Astrocyte (in vitro differentiated cells and primary cell): ENCODE data around the gene CMC1. TPM values are rescaled to one million over a fixed set of nuclear protein-coding genes. Genes with fewer than 3 reads are reported as not detected.
A peak's percentile ranks its signal among the peaks of the same experiment; 100 is the strongest.

ENCODE experiments used
- DNase-seq: peaks from one replicate; pipeline ENCODE4 v3.0.0-alpha.2; 2010; ENCODE audit warnings: low read depth
- FAIRE-seq: peaks from 2 replicates; lab custom pipeline; 2011; peaks lifted over from hg19 to GRCh38; lab: Jason Lieb, UNC
- H2AFZ ChIP-seq: 2 replicates; pipeline ENCODE4 v1.6.0; 2012; ENCODE audit warnings: low read depth, low read length, inconsistent platforms
- H3K27ac ChIP-seq: 2 replicates; pipeline ENCODE4 v1.5.1; 2011; ENCODE audit warnings: low read depth, low read length, inconsistent platforms
- H3K27me3 ChIP-seq: 2 replicates; pipeline ENCODE4 v1.6.0; 2011; ENCODE audit warnings: low read length, inconsistent platforms; ENCODE audit not compliant: insufficient read depth
- H3K36me3 ChIP-seq: 2 replicates; pipeline ENCODE4 v1.5.1; 2011; ENCODE audit warnings: low read length, inconsistent platforms; ENCODE audit not compliant: insufficient read depth
- H3K4me1 ChIP-seq: 2 replicates; pipeline ENCODE4 v1.5.1; 2011; ENCODE audit warnings: low read length, inconsistent platforms; ENCODE audit not compliant: insufficient read depth
- H3K4me2 ChIP-seq: 2 replicates; pipeline ENCODE4 v1.6.0; 2012; ENCODE audit warnings: low read length, inconsistent platforms
- H3K4me3 ChIP-seq: 2 replicates; pipeline ENCODE4 v1.5.1; 2011; ENCODE audit warnings: low read depth, mild to moderate bottlenecking, low read length, inconsistent platforms; ENCODE audit not compliant: insufficient read depth
- H3K79me2 ChIP-seq: 2 replicates; pipeline ENCODE4 v1.6.0; 2012; ENCODE audit warnings: mild to moderate bottlenecking, low read length, inconsistent platforms; ENCODE audit not compliant: insufficient read depth
- H3K9ac ChIP-seq: 2 replicates; pipeline ENCODE4 v1.6.0; 2012; ENCODE audit warnings: mild to moderate bottlenecking, low read length, inconsistent platforms
- H3K9me3 ChIP-seq: 2 replicates; pipeline ENCODE4 v1.5.1; 2012; ENCODE audit warnings: low read depth, mild to moderate bottlenecking, low read length, inconsistent platforms; ENCODE audit not compliant: insufficient read depth
- H4K20me1 ChIP-seq: 2 replicates; pipeline ENCODE4 v1.6.0; 2012; ENCODE audit warnings: low read length, inconsistent platforms; ENCODE audit not compliant: insufficient read depth
- H3K27ac Mint-ChIP-seq: one replicate; pipeline ENCODE4 v1.8.0; 2021; ENCODE audit warnings: mild to moderate bottlenecking, mixed read lengths; ENCODE audit not compliant: unreplicated experiment
- H3K27me3 Mint-ChIP-seq: one replicate; pipeline ENCODE4 v1.8.0; 2021; ENCODE audit warnings: low read depth, mixed read lengths; ENCODE audit not compliant: unreplicated experiment
- H3K36me3 Mint-ChIP-seq: one replicate; pipeline ENCODE4 v1.8.0; 2021; ENCODE audit warnings: low read depth, mixed read lengths; ENCODE audit not compliant: unreplicated experiment
- H3K4me1 Mint-ChIP-seq: one replicate; pipeline ENCODE4 v1.8.0; 2021; ENCODE audit warnings: low read depth, mixed read lengths; ENCODE audit not compliant: unreplicated experiment
- H3K4me3 Mint-ChIP-seq: one replicate; pipeline ENCODE4 v1.8.0; 2021; ENCODE audit warnings: mild to moderate bottlenecking, moderate library complexity, mixed read lengths; ENCODE audit not compliant: unreplicated experiment
- H3K9me3 Mint-ChIP-seq: one replicate; pipeline ENCODE4 v1.8.0; 2021; ENCODE audit warnings: mild to moderate bottlenecking, mixed read lengths; ENCODE audit not compliant: unreplicated experiment
- CTCF ChIP-seq: IDR thresholded peaks from 2 replicates; pipeline ENCODE4 v1.5.1; 2011; ENCODE audit warnings: low read depth, mild to moderate bottlenecking, inconsistent platforms, low read length, moderate library complexity; ENCODE audit not compliant: insufficient read depth
- EZH2 ChIP-seq: IDR thresholded peaks from 2 replicates; pipeline ENCODE4 v1.6.1; 2012; ENCODE audit warnings: mild to moderate bottlenecking, low read length, inconsistent platforms; ENCODE audit not compliant: insufficient read depth
- total RNA-seq: library from RNA; stranded (reverse); gene quantifications from 2 replicates; pipeline ENCODE4 v1.2.1, GENCODE V29; 2021

CMC1 gene
- total RNA-seq, 1 donor from 2014 or later: 13.4 TPM

- no peak overlapping the region for H2AFZ ChIP-seq
- Mint-ChIP-seq H3K4me3 (peak overlapping the region; percentile 92), H3K36me3 (no peaks in the 10 kb centered on the region)
Observed at GRCh38 chr3:28242519-28242918, 1.1 kb downstream of the CMC1 start.

GRCh38 chr3:28243424-28244106 lies 2.1 kb downstream of the CMC1 start:
- H3K4me2 ChIP-seq: no peak overlapping the region
- H3K27me3 ChIP-seq: no peaks in the 10 kb centered on the region
- Mint-ChIP-seq H3K36me3 (no peaks in the 10 kb centered on the region), H3K4me1 (peaks cover 6% of the 10 kb centered on the region), H3K27ac (no peak overlapping the region), H3K27me3 (peaks cover 2% of the 10 kb centered on the region), H3K4me3 (no peak overlapping the region), H3K9me3 (no peaks in the 10 kb centered on the region)
- H3K4me1 ChIP-seq: peaks cover 6% of the 10 kb centered on the region
- no peak overlapping the region for H3K27ac ChIP-seq
- H2AFZ ChIP-seq: no peak overlapping the region
- DNase-seq: no peak
- no peak overlapping the region for H3K9ac ChIP-seq
- peaks cover 56% of the 10 kb centered on the region for H3K79me2 ChIP-seq
- H4K20me1 ChIP-seq: peaks cover 16% of the 10 kb centered on the region
- H3K36me3 ChIP-seq: no peaks in the 10 kb centered on the region
- no peak for FAIRE-seq
- TF ChIP-seq EZH2 (no peak), CTCF (no peak)
- H3K9me3 ChIP-seq: no peaks in the 10 kb centered on the region
- H3K4me3 ChIP-seq: no peak overlapping the region

More at GRCh38 chr3:28242519-28242918, 1.1 kb downstream of the CMC1 start:
- FAIRE-seq (no peak), DNase-seq (no peak)
- Mint-ChIP-seq H3K27me3 (peaks cover 2% of the 10 kb centered on the region), H3K9me3 (no peaks in the 10 kb centered on the region), H3K27ac (no peak overlapping the region), H3K4me1 (peaks cover 6% of the 10 kb centered on the region)
- no peak overlapping the region for H3K27ac ChIP-seq
- TF ChIP-seq CTCF (no peak), EZH2 (no peak)
- H3K79me2 ChIP-seq: peaks cover 46% of the 10 kb centered on the region
- H3K4me2 ChIP-seq: peak overlapping the region; percentile 92
- no peak overlapping the region for H3K9ac ChIP-seq
- H3K36me3 ChIP-seq: no peaks in the 10 kb centered on the region
- peaks cover 6% of the 10 kb centered on the region for H3K4me1 ChIP-seq
- H3K4me3 ChIP-seq: peak overlapping the region; percentile 93
- peaks cover 16% of the 10 kb centered on the region for H4K20me1 ChIP-seq
- no peaks in the 10 kb centered on the region for H3K27me3 ChIP-seq
- H3K9me3 ChIP-seq: no peaks in the 10 kb centered on the region

- H3K9ac ChIP-seq: no peak overlapping the region
- no peak overlapping the region for H3K4me2 ChIP-seq
- Mint-ChIP-seq H3K4me3 (no peak overlapping the region), H3K27ac (no peak overlapping the region), H3K9me3 (no peaks in the 10 kb centered on the region), H3K27me3 (no peaks in the 10 kb centered on the region), H3K4me1 (peaks cover 6% of the 10 kb centered on the region), H3K36me3 (no peaks in the 10 kb centered on the region)
- H3K9me3 ChIP-seq: no peaks in the 10 kb centered on the region
- H3K4me3 ChIP-seq: no peak overlapping the region
- H2AFZ ChIP-seq: no peak overlapping the region
- DNase-seq (no peak), FAIRE-seq (no peak)
- no peak for TF ChIP-seq EZH2
- TF ChIP-seq CTCF: no peak
- no peaks in the 10 kb centered on the region for H3K36me3 ChIP-seq
- peaks cover 16% of the 10 kb centered on the region for H4K20me1 ChIP-seq
- H3K27me3 ChIP-seq: no peaks in the 10 kb centered on the region
- H3K27ac ChIP-seq: no peak overlapping the region
- peaks cover 6% of the 10 kb centered on the region for H3K4me1 ChIP-seq
- H3K79me2 ChIP-seq: peaks cover 58% of the 10 kb centered on the region
Observed at GRCh38 chr3:28244491-28244890, 3.1 kb downstream of the CMC1 start.
